ENCODE measurements around the gene NBAS. TPM values are rescaled to one million over a fixed set of nuclear protein-coding genes. Genes with fewer than 3 reads are reported as not detected.

Gene NBAS
- total and polyA plus RNA-seq, 9 of the 15 experiments (the other 6 are each of a cell fraction or from before 2014, with no cell fraction given): 15.3 to 94.4 (median 69.9) TPM

DNA sequence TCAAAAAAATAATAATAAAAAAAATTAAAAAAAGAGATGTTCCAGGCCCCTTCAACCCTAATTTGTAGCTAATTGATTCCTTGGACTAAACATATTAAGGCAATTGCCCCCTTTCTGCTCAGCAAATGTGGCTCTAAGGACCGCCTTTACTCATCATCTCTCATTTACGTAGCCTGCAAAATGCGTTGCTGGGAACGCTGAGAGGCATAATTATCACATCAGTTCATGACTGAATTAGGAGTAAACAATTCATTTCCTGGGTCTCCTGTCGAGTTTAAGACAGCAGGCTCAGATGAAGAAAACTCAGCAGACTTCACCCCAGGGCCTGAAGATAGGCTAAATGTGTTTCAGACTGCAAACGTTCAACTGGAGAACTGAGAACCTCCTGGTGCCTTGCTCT is 413.5 kb downstream of the NBAS start (continued):
- TF ChIP-seq, protein P1, sequence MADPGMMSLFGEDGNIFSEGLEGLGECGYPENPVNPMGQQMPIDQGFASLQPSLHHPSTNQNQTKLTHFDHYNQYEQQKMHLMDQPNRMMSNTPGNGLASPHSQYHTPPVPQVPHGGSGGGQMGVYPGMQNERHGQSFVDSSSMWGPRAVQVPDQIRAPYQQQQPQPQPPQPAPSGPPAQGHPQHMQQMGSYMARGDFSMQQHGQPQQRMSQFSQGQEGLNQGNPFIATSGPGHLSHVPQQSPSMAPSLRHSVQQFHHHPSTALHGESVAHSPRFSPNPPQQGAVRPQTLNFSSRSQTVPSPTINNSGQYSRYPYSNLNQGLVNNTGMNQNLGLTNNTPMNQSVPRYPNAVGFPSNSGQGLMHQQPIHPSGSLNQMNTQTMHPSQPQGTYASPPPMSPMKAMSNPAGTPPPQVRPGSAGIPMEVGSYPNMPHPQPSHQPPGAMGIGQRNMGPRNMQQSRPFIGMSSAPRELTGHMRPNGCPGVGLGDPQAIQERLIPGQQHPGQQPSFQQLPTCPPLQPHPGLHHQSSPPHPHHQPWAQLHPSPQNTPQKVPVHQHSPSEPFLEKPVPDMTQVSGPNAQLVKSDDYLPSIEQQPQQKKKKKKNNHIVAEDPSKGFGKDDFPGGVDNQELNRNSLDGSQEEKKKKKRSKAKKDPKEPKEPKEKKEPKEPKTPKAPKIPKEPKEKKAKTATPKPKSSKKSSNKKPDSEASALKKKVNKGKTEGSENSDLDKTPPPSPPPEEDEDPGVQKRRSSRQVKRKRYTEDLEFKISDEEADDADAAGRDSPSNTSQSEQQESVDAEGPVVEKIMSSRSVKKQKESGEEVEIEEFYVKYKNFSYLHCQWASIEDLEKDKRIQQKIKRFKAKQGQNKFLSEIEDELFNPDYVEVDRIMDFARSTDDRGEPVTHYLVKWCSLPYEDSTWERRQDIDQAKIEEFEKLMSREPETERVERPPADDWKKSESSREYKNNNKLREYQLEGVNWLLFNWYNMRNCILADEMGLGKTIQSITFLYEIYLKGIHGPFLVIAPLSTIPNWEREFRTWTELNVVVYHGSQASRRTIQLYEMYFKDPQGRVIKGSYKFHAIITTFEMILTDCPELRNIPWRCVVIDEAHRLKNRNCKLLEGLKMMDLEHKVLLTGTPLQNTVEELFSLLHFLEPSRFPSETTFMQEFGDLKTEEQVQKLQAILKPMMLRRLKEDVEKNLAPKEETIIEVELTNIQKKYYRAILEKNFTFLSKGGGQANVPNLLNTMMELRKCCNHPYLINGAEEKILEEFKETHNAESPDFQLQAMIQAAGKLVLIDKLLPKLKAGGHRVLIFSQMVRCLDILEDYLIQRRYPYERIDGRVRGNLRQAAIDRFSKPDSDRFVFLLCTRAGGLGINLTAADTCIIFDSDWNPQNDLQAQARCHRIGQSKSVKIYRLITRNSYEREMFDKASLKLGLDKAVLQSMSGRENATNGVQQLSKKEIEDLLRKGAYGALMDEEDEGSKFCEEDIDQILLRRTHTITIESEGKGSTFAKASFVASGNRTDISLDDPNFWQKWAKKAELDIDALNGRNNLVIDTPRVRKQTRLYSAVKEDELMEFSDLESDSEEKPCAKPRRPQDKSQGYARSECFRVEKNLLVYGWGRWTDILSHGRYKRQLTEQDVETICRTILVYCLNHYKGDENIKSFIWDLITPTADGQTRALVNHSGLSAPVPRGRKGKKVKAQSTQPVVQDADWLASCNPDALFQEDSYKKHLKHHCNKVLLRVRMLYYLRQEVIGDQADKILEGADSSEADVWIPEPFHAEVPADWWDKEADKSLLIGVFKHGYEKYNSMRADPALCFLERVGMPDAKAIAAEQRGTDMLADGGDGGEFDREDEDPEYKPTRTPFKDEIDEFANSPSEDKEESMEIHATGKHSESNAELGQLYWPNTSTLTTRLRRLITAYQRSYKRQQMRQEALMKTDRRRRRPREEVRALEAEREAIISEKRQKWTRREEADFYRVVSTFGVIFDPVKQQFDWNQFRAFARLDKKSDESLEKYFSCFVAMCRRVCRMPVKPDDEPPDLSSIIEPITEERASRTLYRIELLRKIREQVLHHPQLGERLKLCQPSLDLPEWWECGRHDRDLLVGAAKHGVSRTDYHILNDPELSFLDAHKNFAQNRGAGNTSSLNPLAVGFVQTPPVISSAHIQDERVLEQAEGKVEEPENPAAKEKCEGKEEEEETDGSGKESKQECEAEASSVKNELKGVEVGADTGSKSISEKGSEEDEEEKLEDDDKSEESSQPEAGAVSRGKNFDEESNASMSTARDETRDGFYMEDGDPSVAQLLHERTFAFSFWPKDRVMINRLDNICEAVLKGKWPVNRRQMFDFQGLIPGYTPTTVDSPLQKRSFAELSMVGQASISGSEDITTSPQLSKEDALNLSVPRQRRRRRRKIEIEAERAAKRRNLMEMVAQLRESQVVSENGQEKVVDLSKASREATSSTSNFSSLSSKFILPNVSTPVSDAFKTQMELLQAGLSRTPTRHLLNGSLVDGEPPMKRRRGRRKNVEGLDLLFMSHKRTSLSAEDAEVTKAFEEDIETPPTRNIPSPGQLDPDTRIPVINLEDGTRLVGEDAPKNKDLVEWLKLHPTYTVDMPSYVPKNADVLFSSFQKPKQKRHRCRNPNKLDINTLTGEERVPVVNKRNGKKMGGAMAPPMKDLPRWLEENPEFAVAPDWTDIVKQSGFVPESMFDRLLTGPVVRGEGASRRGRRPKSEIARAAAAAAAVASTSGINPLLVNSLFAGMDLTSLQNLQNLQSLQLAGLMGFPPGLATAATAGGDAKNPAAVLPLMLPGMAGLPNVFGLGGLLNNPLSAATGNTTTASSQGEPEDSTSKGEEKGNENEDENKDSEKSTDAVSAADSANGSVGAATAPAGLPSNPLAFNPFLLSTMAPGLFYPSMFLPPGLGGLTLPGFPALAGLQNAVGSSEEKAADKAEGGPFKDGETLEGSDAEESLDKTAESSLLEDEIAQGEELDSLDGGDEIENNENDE (IDR thresholded peaks at IDR 0.05; ENCODE audit: low read depth, low read length): no peak
- TF ChIP-seq BRD9 (IDR thresholded peaks at IDR 0.05; ENCODE audit: low read depth, partially characterized antibody) (no peak), RCOR1 (IDR thresholded peaks at IDR 0.05; ENCODE audit: borderline replicate concordance in 1 of 2, low read depth in 2 of 2, low read length in 2 of 2) (no peak), ZBTB8A (IDR thresholded peaks at IDR 0.05; ENCODE audit: partially characterized antibody) (no peak), CBFA2T2 (conservative IDR thresholded peaks at IDR 0.05) (no peak), SMC3 (conservative IDR thresholded peaks at IDR 0.05; ENCODE audit: insufficient read depth, low read depth, low read length) (no peak), ZNF3 (CRISPR knock-in tag; IDR thresholded peaks at IDR 0.05) (no peak), E4F1 (CRISPR knock-in tag; IDR thresholded peaks at IDR 0.05; ENCODE audit: borderline replicate concordance) (no peak), ZNF589 (CRISPR knock-in tag; IDR thresholded peaks at IDR 0.05; ENCODE audit: low read depth) (no peak)
- TF ChIP-seq, protein P2, sequence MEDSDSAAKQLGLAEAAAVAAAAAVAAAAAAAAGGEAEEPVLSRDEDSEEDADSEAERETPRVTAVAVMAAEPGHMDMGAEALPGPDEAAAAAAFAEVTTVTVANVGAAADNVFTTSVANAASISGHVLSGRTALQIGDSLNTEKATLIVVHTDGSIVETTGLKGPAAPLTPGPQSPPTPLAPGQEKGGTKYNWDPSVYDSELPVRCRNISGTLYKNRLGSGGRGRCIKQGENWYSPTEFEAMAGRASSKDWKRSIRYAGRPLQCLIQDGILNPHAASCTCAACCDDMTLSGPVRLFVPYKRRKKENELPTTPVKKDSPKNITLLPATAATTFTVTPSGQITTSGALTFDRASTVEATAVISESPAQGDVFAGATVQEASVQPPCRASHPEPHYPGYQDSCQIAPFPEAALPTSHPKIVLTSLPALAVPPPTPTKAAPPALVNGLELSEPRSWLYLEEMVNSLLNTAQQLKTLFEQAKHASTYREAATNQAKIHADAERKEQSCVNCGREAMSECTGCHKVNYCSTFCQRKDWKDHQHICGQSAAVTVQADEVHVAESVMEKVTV (CRISPR knock-in tag; IDR thresholded peaks at IDR 0.05): no peak
- TF ChIP-seq, protein P3, sequence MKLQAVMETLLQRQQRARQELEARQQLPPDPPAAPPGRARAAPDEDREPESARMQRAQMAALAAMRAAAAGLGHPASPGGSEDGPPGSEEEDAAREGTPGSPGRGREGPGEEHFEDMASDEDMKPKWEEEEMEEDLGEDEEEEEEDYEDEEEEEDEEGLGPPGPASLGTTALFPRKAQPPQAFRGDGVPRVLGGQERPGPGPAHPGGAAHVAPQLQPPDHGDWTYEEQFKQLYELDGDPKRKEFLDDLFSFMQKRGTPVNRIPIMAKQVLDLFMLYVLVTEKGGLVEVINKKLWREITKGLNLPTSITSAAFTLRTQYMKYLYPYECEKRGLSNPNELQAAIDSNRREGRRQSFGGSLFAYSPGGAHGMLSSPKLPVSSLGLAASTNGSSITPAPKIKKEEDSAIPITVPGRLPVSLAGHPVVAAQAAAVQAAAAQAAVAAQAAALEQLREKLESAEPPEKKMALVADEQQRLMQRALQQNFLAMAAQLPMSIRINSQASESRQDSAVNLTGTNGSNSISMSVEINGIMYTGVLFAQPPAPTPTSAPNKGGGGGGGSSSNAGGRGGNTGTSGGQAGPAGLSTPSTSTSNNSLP (IDR thresholded peaks at IDR 0.05; ENCODE audit: borderline replicate concordance, low read depth, low read length): no peak

Measured in K562 (cell line).